ENCODE results near the gene ELFN2. TPM values are rescaled to one million over a fixed set of nuclear protein-coding genes. Genes with fewer than 3 reads are reported as not detected.
"Not testable (repeated sequence)": the region's sequence is repeated elsewhere in the genome, so short reads cannot be mapped to it uniquely, and the experiment has no call there.

Gene ELFN2
- polyA plus RNA-seq, 3 donors from 2014 or later = 0.04 TPM; not detected in 2

DNA sequence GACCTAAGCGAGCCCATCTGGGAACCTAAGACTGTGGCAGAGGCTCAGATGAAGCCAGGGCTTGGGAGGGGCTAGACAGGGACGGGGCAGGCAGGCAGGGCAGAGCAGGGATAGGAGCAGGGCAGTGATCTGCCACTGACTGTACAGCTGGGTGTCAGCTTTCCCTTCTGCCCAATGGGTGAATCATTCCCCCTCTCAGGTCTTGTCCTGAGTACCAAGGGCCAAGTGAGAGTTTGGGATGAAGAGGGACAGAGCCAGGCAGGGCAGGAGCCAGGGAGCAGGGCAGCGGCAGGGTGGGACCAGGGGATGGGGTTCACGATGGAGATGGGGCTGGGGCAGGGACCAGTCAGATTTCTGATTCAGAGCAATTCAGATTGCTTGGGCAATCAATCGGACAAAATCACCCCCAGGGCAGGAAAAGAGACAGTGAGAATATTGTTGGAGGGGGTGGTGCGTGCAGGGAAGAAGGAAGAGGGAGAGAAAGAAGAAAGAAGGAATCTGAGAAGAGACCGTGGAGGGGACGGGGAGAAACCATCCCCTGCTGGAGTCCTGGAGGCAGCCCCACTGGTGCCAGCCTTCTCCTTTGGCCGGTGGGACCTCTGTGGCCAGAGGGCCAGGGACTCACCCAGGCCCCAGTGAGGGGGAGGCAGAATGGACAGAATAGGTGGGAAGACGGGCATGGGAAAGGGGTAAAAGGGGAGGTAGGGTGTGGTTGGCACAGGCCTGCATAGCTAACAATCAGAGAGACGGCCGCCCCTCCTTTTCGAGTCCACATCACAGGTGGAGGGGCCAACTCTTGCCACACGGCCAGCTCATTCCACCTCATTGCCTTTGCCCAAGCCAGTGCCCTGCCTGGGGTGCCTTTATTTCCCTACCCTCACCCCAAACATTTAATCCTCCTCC is 97.8 kb downstream of the ELFN2 start:
- Mint-ChIP-seq H3K27me3 (ENCODE audit: low read depth in 3 of 3) (peaks cover 17 to 32% (median 31%) of the 10 kb centered on the region in 3 donors), H3K4me3 (no peak overlapping the region), H3K9me3 (no peaks in the 10 kb centered on the region), H3K4me1 (peaks cover 1 to 6% of the 10 kb centered on the region in 2 donors), H3K27ac (no peak overlapping the region), H3K36me3 (no peaks in the 10 kb centered on the region)
- no peak for DNase-seq

GRCh38 chr22:37328538-37329237 is 98.6 kb downstream of the ELFN2 start:
- H3K27me3 Mint-ChIP-seq (ENCODE audit: low read depth in 3 of 3) = peaks cover 17 to 30% (median 30%) of the 10 kb centered on the region in 3 donors
- not testable (repeated sequence) for DNase-seq, H3K27ac Mint-ChIP-seq

DNA sequence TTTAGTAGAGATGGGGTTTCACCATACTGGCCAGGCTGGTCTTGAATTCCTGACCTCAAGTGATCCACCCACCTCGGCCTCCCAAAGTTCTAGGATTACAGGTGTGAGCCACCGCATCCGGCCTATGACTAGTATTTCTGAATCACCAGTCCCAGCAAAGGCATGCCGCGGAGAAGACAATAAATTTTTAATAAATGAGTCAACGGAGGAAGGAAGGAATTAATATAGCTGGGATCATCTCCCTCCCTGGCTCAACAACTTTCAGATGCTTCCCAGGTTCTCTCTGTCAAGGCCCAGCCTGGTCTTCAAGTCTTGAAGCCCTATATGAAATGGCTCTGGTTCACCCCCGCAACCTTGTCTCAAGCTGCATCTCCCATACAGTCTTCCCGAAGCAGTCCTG is 99.3 kb downstream of the ELFN2 start:
- H3K27me3 Mint-ChIP-seq (ENCODE audit: low read depth in 3 of 3) = peaks cover 17 to 33% (median 30%) of the 10 kb centered on the region in 3 donors
- H3K9me3 Mint-ChIP-seq = no peaks in the 10 kb centered on the region
- H3K27ac Mint-ChIP-seq = no peak overlapping the region
- H3K36me3 Mint-ChIP-seq = no peaks in the 10 kb centered on the region
- no peak overlapping the region for H3K4me3 Mint-ChIP-seq
- H3K4me1 Mint-ChIP-seq = no peaks in the 10 kb centered on the region
- DNase-seq = no peak

More at GRCh38 chr22:37328538-37329237, 98.6 kb downstream of the ELFN2 start:
- H3K36me3 Mint-ChIP-seq, H3K9me3 Mint-ChIP-seq, H3K4me3 Mint-ChIP-seq, H3K4me1 Mint-ChIP-seq: not testable (repeated sequence)

- peak overlapping the region in 1 of 6 donors; percentile 53 for H3K27ac Mint-ChIP-seq
- H3K9me3 Mint-ChIP-seq = no peaks in the 10 kb centered on the region
- no peaks in the 10 kb centered on the region for H3K36me3 Mint-ChIP-seq
- peaks cover 17 to 33% (median 26%) of the 10 kb centered on the region in 3 donors for H3K27me3 Mint-ChIP-seq (ENCODE audit: low read depth in 3 of 3)
- H3K4me3 Mint-ChIP-seq = no peak overlapping the region
- no peaks in the 10 kb centered on the region for H3K4me1 Mint-ChIP-seq
- DNase-seq = no peak
Measured at GRCh38 chr22:37326726-37327125, 100.6 kb downstream of the ELFN2 start.

- H3K36me3 Mint-ChIP-seq = no peaks in the 10 kb centered on the region
- H3K4me1 Mint-ChIP-seq = no peaks in the 10 kb centered on the region
- no peaks in the 10 kb centered on the region for H3K9me3 Mint-ChIP-seq
- no peak for DNase-seq
- H3K27me3 Mint-ChIP-seq (ENCODE audit: low read depth in 3 of 3) = peaks cover 17 to 31% (median 26%) of the 10 kb centered on the region in 3 donors
- no peak overlapping the region for H3K4me3 Mint-ChIP-seq
- H3K27ac Mint-ChIP-seq = no peak overlapping the region
Measured at GRCh38 chr22:37325039-37325395, 102.3 kb downstream of the ELFN2 start.

DNA sequence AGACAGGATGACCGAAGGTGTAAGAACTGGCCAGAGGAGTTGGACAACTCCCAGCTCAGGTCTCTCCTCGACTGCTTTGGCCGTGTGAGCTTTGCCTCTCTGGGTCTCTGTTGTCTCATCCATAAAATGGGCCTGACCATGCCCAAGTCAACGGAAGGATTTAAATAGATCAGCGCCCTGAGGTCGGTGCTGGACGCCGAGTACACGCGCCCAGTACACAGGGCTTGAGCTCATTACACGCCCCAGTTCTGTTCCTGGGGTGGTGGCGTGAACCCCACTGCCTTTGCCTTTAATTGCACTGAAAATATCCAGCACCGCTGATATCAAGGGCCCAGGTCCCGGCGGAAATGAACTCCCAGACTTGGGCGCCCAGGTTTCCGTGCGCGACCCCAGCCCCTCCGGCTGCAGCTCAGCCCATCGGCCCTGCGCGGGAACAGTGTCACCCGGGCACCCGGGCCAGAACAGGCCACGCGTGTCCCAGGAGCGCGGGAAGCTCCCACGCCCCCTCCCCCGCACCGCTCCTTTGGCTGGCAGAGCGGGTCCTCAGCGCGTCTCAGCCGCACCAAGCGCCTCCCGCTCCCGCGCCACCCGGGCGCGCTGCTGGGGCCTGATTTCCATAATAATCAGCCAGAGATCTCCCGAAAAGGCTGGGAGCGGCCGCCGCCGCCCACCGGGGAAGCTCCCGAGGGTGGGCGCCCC is 102.8 kb downstream of the ELFN2 start:
- H3K36me3 Mint-ChIP-seq = no peaks in the 10 kb centered on the region
- H3K4me1 Mint-ChIP-seq = no peaks in the 10 kb centered on the region
- H3K4me3 Mint-ChIP-seq = no peak overlapping the region
- no peak overlapping the region for H3K27ac Mint-ChIP-seq
- H3K9me3 Mint-ChIP-seq = no peaks in the 10 kb centered on the region
- H3K27me3 Mint-ChIP-seq (ENCODE audit: low read depth in 3 of 3) = peaks cover 16 to 27% (median 26%) of the 10 kb centered on the region in 3 donors
- DNase-seq = no peak

- no peaks in the 10 kb centered on the region for H3K36me3 Mint-ChIP-seq
- H3K27ac Mint-ChIP-seq = no peak overlapping the region
- peaks cover 5 to 18% (median 10%) of the 10 kb centered on the region in 3 donors for H3K27me3 Mint-ChIP-seq (ENCODE audit: low read depth in 3 of 3)
- no peaks in the 10 kb centered on the region for H3K9me3 Mint-ChIP-seq
- no peak overlapping the region for H3K4me3 Mint-ChIP-seq
- DNase-seq = no peak
- peaks cover 8 to 13% of the 10 kb centered on the region in 2 donors for H3K4me1 Mint-ChIP-seq
Measured at GRCh38 chr22:37320726-37321677, 106.3 kb downstream of the ELFN2 start.

- no peak overlapping the region for H3K27ac Mint-ChIP-seq
- no peaks in the 10 kb centered on the region for H3K36me3 Mint-ChIP-seq
- peaks cover 2 to 18% (median 13%) of the 10 kb centered on the region in 3 donors for H3K27me3 Mint-ChIP-seq (ENCODE audit: low read depth in 3 of 3)
- DNase-seq = no peak
- H3K9me3 Mint-ChIP-seq = no peaks in the 10 kb centered on the region
- H3K4me1 Mint-ChIP-seq = peaks cover 15 to 24% of the 10 kb centered on the region in 2 donors
- no peak overlapping the region for H3K4me3 Mint-ChIP-seq
Measured at GRCh38 chr22:37319469-37319868, 107.8 kb downstream of the ELFN2 start.

DNA sequence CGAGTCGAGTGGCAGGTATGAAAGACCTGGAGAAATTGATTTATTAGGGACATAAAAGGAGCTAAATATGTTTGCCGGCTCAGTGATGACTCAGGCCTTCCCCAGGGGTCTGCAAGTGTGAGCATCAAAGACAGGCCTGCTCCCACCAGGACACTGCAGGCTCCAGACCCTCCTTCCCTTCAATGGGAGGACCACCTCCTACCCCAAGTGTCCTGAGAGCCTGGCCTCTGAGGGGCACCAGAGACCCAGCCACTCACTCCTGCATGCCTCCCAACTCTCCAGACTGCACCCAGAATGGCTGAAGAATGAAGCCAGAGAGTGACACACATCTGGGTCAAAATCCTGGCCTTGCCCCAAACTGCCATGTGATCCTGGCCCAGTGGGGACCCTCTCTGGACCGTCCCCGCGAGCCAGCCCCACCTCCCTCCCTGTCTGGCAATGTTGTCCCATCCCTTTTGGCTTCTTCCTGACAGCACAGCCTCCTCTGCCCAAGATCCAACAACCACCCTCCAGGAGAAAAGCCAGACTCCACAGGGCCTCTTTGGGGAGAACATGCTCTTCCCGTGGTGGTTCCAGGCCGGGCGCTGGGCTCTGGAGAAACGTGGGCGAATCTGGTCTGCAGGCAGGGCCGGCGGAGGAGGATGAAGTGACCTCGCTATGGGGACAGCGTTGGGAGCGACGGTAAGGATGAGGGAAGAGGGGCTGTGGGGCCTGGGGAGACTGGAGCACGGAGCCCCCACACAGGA is 108.7 kb downstream of the ELFN2 start:
- H3K4me3 Mint-ChIP-seq = no peak overlapping the region
- H3K36me3 Mint-ChIP-seq = no peaks in the 10 kb centered on the region
- no peak for DNase-seq
- H3K9me3 Mint-ChIP-seq = no peaks in the 10 kb centered on the region
- H3K4me1 Mint-ChIP-seq = peaks cover 21 to 31% of the 10 kb centered on the region in 2 donors
- H3K27ac Mint-ChIP-seq = no peak overlapping the region
- peaks cover 2 to 19% (median 9%) of the 10 kb centered on the region in 3 donors for H3K27me3 Mint-ChIP-seq (ENCODE audit: low read depth in 3 of 3)

Other genes with a start within 250 kb of the ELFN2 start
- 1 to 10 TPM in 2 of 3 donors, not detected in 1; 1.5 to 1.8 TPM for gene C1QTNF6, start 239.2 kb downstream of the ELFN2 start, polyA plus RNA-seq
- not detected for gene SSTR3, start 215.0 kb downstream of the ELFN2 start, polyA plus RNA-seq
- 1,000 to 10,000 TPM in 2 of 3 donors, 100 to 1,000 TPM in 1; 962 to 1,843 (median 1,262) TPM for gene RAC2, start 183.2 kb downstream of the ELFN2 start, polyA plus RNA-seq
- 10 to 100 TPM; 42.5 to 95.4 (median 54.1) TPM for gene CYTH4, start 145.0 kb downstream of the ELFN2 start, polyA plus RNA-seq
- 100 to 1,000 TPM; 235 to 361 (median 286) TPM for gene MFNG, start 58.9 kb upstream of the ELFN2 start, polyA plus RNA-seq
- gene CARD10, start 91.9 kb upstream of the ELFN2 start, polyA plus RNA-seq = under 1 TPM in 2 of 3 donors, not detected in 1; 0.13 to 0.36 TPM
- gene CDC42EP1, start 133.0 kb upstream of the ELFN2 start, polyA plus RNA-seq = under 1 TPM in 2 of 3 donors, not detected in 1; 0.17 to 0.40 TPM
- 10 to 100 TPM in 1 of 3 donors, 1 to 10 TPM in 2; 3.4 to 30.4 (median 8.2) TPM for gene LGALS2, start 152.6 kb upstream of the ELFN2 start, polyA plus RNA-seq
- 10 to 100 TPM; 21.3 to 29.6 (median 25.3) TPM for gene GGA1, start 181.4 kb upstream of the ELFN2 start, polyA plus RNA-seq
- gene SH3BP1, start 212.2 kb upstream of the ELFN2 start, polyA plus RNA-seq = 10 to 100 TPM; 12.6 to 41.2 (median 21.2) TPM
- 10 to 100 TPM in 1 of 3 donors, 1 to 10 TPM in 2; 2.2 to 13.2 (median 7.7) TPM for gene PDXP, start 231.2 kb upstream of the ELFN2 start, polyA plus RNA-seq
- 100 to 1,000 TPM; 416 to 572 (median 473) TPM for gene LGALS1, start 248.2 kb upstream of the ELFN2 start, polyA plus RNA-seq